Measurements from ENCODE around the gene ARID1A. TPM values are rescaled to one million over a fixed set of nuclear protein-coding genes. Genes with fewer than 3 reads are reported as not detected.
A peak's percentile ranks its signal among the peaks of the same experiment; 100 is the strongest.

ARID1A gene
- total RNA-seq, 1 experiment from 2014 or later = 60.5 TPM

DNA sequence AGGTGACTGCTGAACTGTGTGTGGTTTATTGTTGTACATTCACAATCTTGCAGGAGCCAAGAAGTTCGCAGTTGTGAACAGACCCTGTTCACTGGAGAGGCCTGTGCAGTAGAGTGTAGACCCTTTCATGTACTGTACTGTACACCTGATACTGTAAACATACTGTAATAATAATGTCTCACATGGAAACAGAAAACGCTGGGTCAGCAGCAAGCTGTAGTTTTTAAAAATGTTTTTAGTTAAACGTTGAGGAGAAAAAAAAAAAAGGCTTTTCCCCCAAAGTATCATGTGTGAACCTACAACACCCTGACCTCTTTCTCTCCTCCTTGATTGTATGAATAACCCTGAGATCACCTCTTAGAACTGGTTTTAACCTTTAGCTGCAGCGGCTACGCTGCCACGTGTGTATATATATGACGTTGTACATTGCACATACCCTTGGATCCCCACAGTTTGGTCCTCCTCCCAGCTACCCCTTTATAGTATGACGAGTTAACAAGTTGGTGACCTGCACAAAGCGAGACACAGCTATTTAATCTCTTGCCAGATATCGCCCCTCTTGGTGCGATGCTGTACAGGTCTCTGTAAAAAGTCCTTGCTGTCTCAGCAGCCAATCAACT, 85.5 kb downstream of the ARID1A start:
- H3F3A ChIP-seq (ENCODE audit: insufficient read depth, low read depth) = peaks cover 29% of the 10 kb centered on the region
- H4K20me1 ChIP-seq (ENCODE audit: insufficient read depth) = no peaks in the 10 kb centered on the region
- no peaks in the 10 kb centered on the region for H3K9me3 ChIP-seq (ENCODE audit: insufficient read depth, low read depth)
- peaks cover 40% of the 10 kb centered on the region for H3K4me1 ChIP-seq (replicated peaks; ENCODE audit: insufficient read depth)
- no peak overlapping the region for H2AFZ ChIP-seq
- no peak overlapping the region for H3K4me2 ChIP-seq
- ChIA-PET POLR2A (ENCODE audit: unreplicated experiment) (no interaction called here), CTCF (interaction anchor here (0.6 kb wide), 2 partner anchors 9 to 176 kb away, joined by 3 to 4 read pairs; no protein-coding TSS in a partner anchor)
- 0 out of 2 replicates have a peak, but pooled peaks cover 4% of the 10 kb centered on the region for H3K36me3 ChIP-seq (ENCODE audit: low read depth)
- no peaks in the 10 kb centered on the region for H3K9me2 ChIP-seq (ENCODE audit: insufficient read depth)
- DNase-seq = no peak
- BruUV-seq (replicated peaks) = no TSS peak
- no peak overlapping the region for H3K27ac ChIP-seq
- TF ChIP-seq, protein P1, sequence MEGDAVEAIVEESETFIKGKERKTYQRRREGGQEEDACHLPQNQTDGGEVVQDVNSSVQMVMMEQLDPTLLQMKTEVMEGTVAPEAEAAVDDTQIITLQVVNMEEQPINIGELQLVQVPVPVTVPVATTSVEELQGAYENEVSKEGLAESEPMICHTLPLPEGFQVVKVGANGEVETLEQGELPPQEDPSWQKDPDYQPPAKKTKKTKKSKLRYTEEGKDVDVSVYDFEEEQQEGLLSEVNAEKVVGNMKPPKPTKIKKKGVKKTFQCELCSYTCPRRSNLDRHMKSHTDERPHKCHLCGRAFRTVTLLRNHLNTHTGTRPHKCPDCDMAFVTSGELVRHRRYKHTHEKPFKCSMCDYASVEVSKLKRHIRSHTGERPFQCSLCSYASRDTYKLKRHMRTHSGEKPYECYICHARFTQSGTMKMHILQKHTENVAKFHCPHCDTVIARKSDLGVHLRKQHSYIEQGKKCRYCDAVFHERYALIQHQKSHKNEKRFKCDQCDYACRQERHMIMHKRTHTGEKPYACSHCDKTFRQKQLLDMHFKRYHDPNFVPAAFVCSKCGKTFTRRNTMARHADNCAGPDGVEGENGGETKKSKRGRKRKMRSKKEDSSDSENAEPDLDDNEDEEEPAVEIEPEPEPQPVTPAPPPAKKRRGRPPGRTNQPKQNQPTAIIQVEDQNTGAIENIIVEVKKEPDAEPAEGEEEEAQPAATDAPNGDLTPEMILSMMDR (conservative IDR thresholded peaks at IDR 0.05) = no peak
- no peak for TF ChIP-seq EZH2 (IDR thresholded peaks at IDR 0.05; ENCODE audit: low read depth)
- peaks cover 7% of the 10 kb centered on the region; the same call in 1 of the 2 replicates for H3K79me2 ChIP-seq (ENCODE audit: low read depth)
- H3K4me3 ChIP-seq = no peak overlapping the region
- intact Hi-C loops (cut with micrococcal nuclease; ENCODE audit: unreplicated experiment) = no loop called here
- H3K27me3 ChIP-seq (ENCODE audit: insufficient read depth, low read depth) = no peaks in the 10 kb centered on the region

DNA sequence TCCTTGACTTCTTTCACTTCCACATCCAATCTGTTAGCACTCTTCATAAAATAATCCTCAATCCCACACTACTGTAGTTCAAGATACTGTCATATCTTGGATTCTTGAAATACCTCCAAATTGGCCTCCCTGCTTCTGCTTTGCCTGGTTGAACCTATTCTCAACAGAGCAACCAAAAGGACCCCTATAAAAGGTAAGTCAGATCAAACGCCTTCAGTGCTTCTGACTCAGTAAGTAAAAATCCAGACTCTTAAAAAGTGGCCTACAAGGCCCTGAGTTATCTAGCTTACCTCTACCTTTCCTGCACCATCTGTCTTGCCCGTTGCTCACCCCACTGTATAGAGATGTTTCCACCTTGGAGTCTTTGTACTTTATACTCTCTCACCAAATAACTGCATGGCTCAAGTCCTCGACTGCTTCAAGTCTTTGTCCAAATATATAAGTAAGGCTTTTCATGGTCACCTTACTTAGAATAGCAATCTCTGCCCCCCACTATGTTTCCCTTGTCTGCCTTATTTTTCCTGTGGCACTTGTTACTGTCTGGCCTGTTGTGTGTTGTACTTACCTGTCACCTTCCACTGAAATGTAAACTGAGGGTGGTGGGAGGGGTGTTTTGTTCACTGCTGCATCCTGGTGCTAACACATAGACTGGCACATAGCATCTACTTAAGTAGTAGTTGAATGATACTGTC, 86.9 kb downstream of the ARID1A start:
- Histone ChIP-seq H3K36me3 (ENCODE audit: low read depth) (0 out of 2 replicates have a peak, but pooled peaks cover 4% of the 10 kb centered on the region), H3K9me2 (ENCODE audit: insufficient read depth) (no peaks in the 10 kb centered on the region), H3K4me2 (no peak overlapping the region), H3K9me3 (ENCODE audit: insufficient read depth, low read depth) (no peaks in the 10 kb centered on the region), H3K4me1 (replicated peaks; ENCODE audit: insufficient read depth) (peaks cover 50% of the 10 kb centered on the region), H2AFZ (no peak overlapping the region), H3F3A (ENCODE audit: insufficient read depth, low read depth) (peaks cover 40% of the 10 kb centered on the region), H3K79me2 (ENCODE audit: low read depth) (peaks cover 7% of the 10 kb centered on the region; the same call in 1 of the 2 replicates), H3K27me3 (ENCODE audit: insufficient read depth, low read depth) (no peaks in the 10 kb centered on the region), H3K4me3 (no peak overlapping the region), H3K27ac (peak overlapping the region; percentile 62; the same call in 1 of the 2 replicates), H4K20me1 (ENCODE audit: insufficient read depth) (no peaks in the 10 kb centered on the region)
- TF ChIP-seq, protein P1 (conservative IDR thresholded peaks at IDR 0.05) = no peak
- TF ChIP-seq EZH2 (IDR thresholded peaks at IDR 0.05; ENCODE audit: low read depth) = no peak
- POLR2A ChIA-PET (ENCODE audit: unreplicated experiment) = no interaction called here
- CTCF ChIA-PET = no interaction called here
- intact Hi-C loops (cut with micrococcal nuclease; ENCODE audit: unreplicated experiment) = no loop called here
- BruUV-seq (replicated peaks) = no TSS peak
- no peak for DNase-seq

DNA sequence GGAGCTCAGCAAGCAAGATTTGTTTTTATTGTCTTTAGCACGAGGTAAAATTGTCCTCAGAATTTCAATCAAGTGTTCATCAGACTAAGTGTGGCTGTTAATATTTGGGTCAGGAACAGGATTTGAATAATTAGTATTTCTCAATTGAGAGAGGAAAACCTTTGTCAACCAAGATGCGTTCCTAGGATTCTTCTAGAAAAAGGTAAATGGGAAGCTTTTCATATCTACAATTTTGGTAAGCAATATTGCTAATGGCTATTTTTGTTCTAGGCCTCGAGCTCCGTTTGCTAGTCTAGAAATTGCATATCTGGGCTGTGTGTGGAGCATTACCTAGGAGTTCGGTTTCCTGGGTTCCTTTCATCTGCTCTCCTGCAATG, 87.8 kb downstream of the ARID1A start:
- H4K20me1 ChIP-seq (ENCODE audit: insufficient read depth) = no peaks in the 10 kb centered on the region
- DNase-seq = no peak
- peaks cover 50% of the 10 kb centered on the region for H3K4me1 ChIP-seq (replicated peaks; ENCODE audit: insufficient read depth)
- peaks cover 43% of the 10 kb centered on the region for H3F3A ChIP-seq (ENCODE audit: insufficient read depth, low read depth)
- H3K4me3 ChIP-seq = no peak overlapping the region
- ChIA-PET POLR2A (ENCODE audit: unreplicated experiment) (interaction anchor here (0.5 to 0.7 kb wide), 5 partner anchors 91 to 1474 kb away, joined by 3 to 10 read pairs (median 4); no protein-coding TSS in a partner anchor), CTCF (no interaction called here)
- no peaks in the 10 kb centered on the region for H3K9me3 ChIP-seq (ENCODE audit: insufficient read depth, low read depth)
- peak overlapping the region; percentile 62 for H3K27ac ChIP-seq
- no peak overlapping the region for H2AFZ ChIP-seq
- no TSS peak for BruUV-seq (replicated peaks)
- intact Hi-C loops (cut with micrococcal nuclease; ENCODE audit: unreplicated experiment) = no loop called here
- peaks cover 12% of the 10 kb centered on the region for H3K79me2 ChIP-seq (ENCODE audit: low read depth)
- H3K27me3 ChIP-seq (ENCODE audit: insufficient read depth, low read depth) = no peaks in the 10 kb centered on the region
- H3K4me2 ChIP-seq = peak overlapping the region; percentile 32
- no peaks in the 10 kb centered on the region for H3K9me2 ChIP-seq (ENCODE audit: insufficient read depth)
- H3K36me3 ChIP-seq (ENCODE audit: low read depth) = 0 out of 2 replicates have a peak, but pooled peaks cover 4% of the 10 kb centered on the region
- TF ChIP-seq EZH2 (IDR thresholded peaks at IDR 0.05; ENCODE audit: low read depth) = no peak

All from PC-9 (cell line).